ENCODE data around the gene CYS1. TPM values are rescaled to one million over a fixed set of nuclear protein-coding genes. Genes with fewer than 3 reads are reported as not detected.

Gene CYS1
- total and polyA plus RNA-seq, 2 of the 13 experiments (the other 11 are each of a cell fraction or from before 2014, with no cell fraction given): 0.04 TPM; not detected in 1

DNA sequence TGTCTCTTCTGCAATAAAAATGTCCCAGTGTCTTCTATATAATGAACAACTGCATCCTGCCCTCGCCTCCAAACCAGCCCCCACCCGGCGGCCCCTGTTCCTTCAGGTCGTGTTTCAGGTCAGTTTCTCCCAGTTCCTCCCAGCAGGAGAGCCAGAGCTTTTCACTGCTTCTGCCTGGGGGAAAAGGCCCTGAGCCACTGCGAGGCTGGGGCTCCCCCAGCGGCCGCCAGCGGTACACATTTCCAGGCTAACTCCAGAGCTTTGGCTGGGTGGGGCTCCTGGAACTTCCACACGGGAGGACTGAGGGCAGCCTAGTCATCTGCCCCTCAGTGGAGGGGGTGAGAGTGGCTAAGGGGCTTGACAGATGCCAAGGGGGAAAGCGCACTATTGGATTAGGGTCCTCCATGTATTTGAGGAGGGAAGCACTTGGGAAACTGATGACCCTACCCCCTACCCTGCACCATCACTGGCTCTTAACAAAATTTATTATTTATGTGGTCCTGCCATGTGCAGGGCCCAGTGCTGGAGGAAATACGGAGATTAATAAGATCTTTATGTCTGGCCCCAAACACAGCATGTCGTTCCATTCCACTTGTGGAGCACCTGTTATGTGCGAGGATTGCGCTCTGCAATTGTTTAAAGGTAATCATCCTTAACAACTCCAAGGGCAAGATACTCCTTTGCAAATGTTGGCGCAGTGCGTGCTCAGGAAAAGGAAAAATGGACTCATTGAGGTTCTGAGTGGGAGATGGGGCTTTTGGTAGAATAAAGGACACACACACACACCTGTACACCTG is 17.3 kb upstream of the CYS1 start (continued):
- TF ChIP-seq ZNF710 (CRISPR knock-in tag; IDR thresholded peaks at IDR 0.05; ENCODE audit: borderline replicate concordance) (no peak), ZBTB7A (CRISPR knock-in tag; IDR thresholded peaks at IDR 0.05) (no peak), ZNF501 (CRISPR knock-in tag; IDR thresholded peaks at IDR 0.05) (no peak), AHR (CRISPR knock-in tag; IDR thresholded peaks at IDR 0.05) (no peak), KMT2A (CRISPR knock-in tag; IDR thresholded peaks at IDR 0.05) (no peak), ARID4A (CRISPR knock-in tag; IDR thresholded peaks at IDR 0.05; ENCODE audit: borderline replicate concordance) (no peak), PTBP1 (IDR thresholded peaks at IDR 0.05; ENCODE audit: low read depth, low read length, poor library complexity, severe bottlenecking) (no peak), ZNF543 (CRISPR knock-in tag; IDR thresholded peaks at IDR 0.05) (no peak), ZNF562 (CRISPR knock-in tag; IDR thresholded peaks at IDR 0.05; ENCODE audit: borderline replicate concordance) (no peak), GATAD1 (CRISPR knock-in tag; IDR thresholded peaks at IDR 0.05) (no peak), RFX1 (IDR thresholded peaks at IDR 0.05) (no peak), HOXA9 (CRISPR knock-in tag; IDR thresholded peaks at IDR 0.05; ENCODE audit: borderline replicate concordance) (no peak), DPF2 (CRISPR knock-in tag; IDR thresholded peaks at IDR 0.05; ENCODE audit: borderline replicate concordance, low read depth) (no peak), NONO (IDR thresholded peaks at IDR 0.05) (no peak), NONO (CRISPR knock-in tag; conservative IDR thresholded peaks at IDR 0.05) (no peak), MXD4 (CRISPR knock-in tag; IDR thresholded peaks at IDR 0.05) (no peak), NCOA5 (CRISPR knock-in tag; IDR thresholded peaks at IDR 0.05) (no peak), NR2F2 (IDR thresholded peaks at IDR 0.05; ENCODE audit: borderline replicate concordance, low read depth) (no peak), CREM (IDR thresholded peaks at IDR 0.05) (no peak), CREM (CRISPR knock-in tag; IDR thresholded peaks at IDR 0.05) (no peak), ERF (CRISPR knock-in tag; IDR thresholded peaks at IDR 0.05) (peak; percentile 56; the same call in 1 of the 2 replicates), WIZ (CRISPR knock-in tag; IDR thresholded peaks at IDR 0.05) (no peak), NR2F1 (CRISPR knock-in tag; IDR thresholded peaks at IDR 0.05) (no peak), NR2F6 (IDR thresholded peaks at IDR 0.05) (no peak), NR2F6 (CRISPR knock-in tag; IDR thresholded peaks at IDR 0.05) (peak; percentile 32; the same call in 1 of the 2 replicates), POLR2A (IDR thresholded peaks at IDR 0.05; ENCODE audit: insufficient read depth in 1 of 2, low read depth in 2 of 2, low read length in 2 of 2) (no peak)

Measured in HepG2 (cell line).